HG03280 (cell line): ENCODE data around the gene STIM1.
A peak's percentile ranks its signal among the peaks of the same experiment; 100 is the strongest.
"Not testable (repeated sequence)": the region's sequence is repeated elsewhere in the genome, so short reads cannot be mapped to it uniquely, and the experiment has no call there.

Experiments used
- ATAC-seq: cut with Tn5 transposase; IDR thresholded peaks from one replicate; pipeline ENCODE4 v1.9.1; 2021; ENCODE audit warnings: mild to moderate bottlenecking, moderate library complexity; ENCODE audit not compliant: unreplicated experiment

The STIM1 gene

DNA sequence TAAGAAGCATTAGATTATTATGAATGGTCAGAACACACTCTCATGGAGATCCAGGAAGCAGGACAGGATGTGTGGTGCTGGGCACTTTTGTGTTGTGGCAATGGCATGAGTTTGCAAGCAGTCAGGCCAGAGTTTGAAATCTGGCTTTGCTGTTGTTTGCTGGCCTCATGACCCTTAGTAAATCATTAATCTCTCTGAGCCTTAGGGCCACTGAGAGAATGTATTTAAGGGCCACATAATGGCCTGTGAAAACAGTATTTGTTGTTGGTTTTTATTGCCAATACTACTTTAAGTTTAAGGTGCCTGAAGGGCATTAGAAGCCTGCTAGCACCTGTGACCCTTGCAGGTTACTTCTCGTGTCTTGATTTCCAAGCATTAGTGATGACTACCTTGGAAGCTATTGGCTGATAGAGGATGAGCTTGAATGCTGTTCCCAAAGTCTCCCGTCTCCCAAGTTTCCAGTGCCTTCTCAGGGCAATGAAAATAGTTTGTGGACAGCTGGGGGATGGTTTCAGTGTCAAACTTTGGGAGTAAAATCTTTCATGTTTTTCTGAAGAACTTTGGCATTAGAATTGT, 24.6 kb downstream of the STIM1 start:
- peak; percentile 26 for ATAC-seq

DNA sequence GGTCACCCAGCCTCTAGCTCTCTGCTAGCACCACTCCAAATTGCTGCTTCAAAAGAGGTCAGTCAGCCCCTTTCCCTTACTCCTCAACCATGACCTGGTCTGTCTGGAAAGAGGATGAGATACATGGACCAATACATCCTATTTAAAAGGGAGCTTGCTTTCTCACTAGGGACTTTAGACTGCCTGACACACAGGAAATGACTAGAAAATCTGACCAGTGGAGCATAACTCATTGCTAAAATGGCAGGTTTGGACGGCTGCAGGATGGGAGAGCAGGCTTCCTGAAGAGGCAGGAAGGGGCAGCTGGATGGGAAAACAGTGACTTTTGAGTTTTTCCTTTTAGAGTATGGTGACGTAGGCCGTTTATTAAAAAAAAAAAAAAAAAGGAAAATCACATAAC, 25.3 kb downstream of the STIM1 start:
- no peak for ATAC-seq

DNA sequence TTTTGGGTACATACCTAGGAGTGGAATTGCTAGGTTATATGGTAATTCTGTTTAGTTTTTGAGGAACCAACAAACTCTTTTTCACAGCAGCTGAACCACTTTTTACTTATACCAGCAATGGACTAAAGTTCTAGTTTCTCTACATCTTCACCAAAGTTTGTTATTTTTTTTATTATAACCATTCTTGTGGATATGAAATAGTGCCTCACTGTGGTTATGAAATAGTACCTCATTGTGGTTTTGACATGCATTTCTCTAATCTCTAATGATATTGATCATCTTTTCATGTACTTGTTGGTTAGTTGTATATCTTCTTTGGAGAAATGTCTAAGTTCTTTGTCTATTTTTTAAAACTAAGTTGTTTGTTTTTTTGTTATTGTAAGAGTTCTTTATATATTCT, 27.2 kb downstream of the STIM1 start:
- ATAC-seq: no peak

DNA sequence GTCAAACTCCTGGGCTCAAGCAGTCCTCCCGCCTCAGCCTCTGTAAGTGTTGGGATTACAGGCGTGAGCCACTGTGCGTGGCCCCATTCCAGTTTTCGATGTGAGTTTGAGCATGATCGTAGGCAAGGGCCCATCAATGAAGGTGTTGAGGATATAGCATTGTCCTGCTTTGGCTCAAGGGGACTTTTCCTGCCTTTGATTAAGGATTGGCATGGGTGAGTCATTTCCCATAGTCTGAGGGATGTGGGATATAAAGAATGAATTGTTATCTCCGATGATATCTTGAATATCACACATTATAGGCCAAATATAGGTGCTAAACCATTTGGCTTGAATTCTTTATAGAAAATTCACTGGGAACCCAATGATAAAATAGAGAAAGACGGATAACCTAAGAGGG, 30.4 kb downstream of the STIM1 start:
- ATAC-seq: no peak

DNA sequence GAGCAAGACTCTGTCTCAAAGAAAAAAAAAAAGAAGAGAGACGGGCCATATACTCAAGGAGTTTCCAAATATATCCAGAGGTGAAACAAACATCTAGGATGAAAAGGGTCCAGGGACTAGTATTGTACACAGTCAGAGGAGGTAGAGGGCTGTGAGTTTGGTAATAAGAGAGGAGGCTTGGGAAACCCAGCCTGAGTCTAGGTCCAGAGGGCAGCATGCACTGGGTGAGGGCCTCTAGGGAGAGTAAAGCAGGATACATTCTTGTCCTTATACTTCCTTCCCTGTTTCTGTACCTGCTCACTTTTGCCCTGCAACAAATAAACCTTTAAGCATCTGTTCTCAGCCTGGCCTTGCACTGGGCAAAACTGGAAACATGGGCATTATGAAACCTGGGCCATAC, 31.5 kb downstream of the STIM1 start:
- no peak for ATAC-seq

DNA sequence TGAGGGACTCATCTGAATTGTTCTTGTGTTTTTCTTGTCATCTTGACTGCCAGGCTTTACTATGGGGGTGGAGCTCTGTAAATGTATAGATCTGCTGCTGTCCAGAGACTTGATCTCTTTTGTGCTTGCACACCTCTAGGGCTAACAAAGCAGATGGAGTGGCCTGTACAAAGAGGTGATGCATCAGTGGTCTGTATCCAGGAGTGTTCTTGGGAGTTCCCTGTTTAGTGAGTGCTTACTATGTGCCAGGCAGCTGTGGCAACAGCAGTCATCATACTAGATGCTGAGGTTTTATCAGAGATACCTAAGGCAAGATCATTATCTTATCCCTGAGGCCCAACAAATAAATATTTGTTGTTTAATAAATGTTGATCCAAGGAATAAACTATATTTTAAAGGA, 33.4 kb downstream of the STIM1 start:
- no peak for ATAC-seq

DNA sequence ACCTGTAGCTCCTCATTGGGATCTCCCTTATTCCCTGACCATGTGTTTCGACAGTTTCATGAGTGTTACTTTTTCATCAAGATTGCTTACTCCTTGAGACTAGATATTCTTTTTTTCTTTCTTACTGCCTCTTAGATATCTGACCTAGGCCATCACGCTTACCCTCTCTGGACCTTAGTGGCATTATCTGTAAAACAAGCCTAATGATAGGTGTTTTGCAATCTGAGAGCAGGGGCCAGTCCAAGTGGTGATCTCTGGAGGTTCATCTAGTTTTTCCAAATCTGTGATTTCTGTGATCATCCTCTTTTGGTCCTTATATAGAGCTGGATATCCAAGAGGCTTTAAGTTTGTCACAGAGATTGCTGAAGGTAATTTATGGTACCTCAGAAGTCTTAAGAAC, 34.5 kb downstream of the STIM1 start:
- ATAC-seq: no peak

DNA sequence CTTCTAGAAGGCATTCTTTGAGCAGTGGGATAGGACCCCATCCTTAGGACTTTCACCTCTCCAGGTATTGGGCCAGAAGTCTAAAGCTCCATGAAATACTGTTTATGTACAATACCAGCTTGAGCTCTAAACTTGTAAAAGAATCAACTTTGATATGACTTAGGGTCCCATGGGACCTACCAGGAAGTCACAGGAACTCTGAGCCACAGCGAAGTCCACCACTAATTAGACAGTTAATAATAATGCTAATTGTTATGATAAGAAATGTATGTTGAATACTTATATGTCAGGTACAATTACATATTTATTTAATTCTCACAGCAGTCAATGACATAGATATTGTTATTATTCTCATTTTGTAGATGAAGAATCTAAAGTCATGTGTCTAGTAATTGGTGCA, 35.3 kb downstream of the STIM1 start:
- no peak for ATAC-seq

DNA sequence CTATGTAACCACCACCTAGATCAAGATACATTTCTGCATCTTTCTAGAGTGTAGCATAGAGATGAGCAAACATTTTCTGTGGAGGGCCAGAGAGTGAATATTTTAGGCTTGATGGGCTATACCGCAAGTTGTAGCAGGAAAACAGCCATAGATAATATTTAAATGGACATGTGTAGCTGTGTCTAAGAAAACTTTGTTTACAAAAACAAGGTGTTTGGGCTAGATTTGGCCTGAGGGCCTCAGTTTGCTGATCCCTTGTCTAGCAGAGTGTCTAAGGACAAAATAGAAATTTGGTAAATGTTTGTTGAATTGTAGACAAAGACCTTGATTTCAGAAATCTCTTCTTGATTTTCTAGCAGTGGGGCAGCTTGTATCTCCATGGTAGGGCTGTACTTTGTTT, 36.3 kb downstream of the STIM1 start:
- ATAC-seq: no peak

DNA sequence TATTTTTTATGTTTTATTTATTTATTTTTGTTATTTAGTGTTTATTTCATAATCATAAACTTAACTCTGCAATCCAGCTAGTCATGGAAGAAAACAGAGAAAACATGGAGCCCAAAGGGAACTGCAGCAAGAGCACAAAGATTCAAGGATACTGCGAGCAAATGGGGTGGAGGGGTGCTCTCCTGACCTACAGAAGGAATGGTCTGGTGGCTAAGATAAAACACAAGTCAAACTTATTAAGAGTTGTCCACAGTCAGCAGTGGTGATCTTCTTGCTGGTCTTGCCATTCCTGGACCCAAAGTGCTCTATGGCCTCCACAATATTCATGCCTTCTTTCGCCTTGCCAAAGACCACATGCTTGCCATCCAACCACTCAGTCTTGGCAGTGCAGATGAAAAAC, 36.7 kb downstream of the STIM1 start:
- ATAC-seq: no peak

DNA sequence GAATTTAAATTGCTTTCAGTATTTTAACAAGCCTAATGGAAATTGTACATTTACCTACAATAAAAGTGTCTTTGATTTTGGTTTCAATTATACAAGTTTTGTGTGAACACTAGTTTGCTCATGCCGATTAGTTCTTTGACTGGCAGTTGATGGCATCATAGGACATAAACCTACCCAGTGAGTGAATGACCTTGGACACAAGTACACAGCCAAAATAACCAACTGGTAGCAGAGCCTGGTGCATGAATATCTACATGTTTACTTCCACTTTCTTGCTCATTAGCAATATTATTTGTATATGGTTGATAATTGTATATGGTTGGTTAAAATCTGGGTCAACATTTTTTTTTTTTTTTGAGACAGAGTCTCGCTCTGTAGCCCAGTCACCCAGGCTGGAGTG, 37.8 kb downstream of the STIM1 start:
- no peak for ATAC-seq

DNA sequence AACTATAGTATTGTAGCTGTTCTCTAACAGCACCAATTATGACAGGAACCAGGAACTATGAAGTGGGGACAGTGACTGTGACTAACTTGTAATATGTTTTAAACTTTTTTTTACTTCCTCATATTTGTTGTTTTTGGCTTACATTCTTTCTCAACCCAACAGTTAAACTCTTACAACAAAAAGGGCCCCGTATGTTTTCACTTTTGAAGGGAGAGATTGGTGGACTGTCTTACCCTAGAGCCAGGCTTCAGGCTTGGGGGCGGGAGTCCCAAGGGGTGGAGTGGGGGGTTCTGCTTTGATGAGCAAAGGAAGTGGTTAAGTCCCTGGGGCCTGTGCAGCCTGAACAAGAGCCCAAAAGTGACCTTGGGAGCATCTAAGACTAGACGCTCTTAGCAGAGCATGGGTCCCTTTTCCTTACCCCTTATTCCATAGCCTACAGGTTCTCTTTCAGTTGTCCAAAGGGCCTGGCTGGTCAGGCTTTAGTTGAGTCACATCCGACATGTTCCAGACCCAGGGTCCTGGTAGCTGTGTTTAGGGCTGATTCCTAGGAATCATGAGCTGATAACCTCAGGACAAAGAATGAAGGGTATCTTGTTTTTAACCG, 38.8 kb downstream of the STIM1 start:
- peak; percentile 96 for ATAC-seq

DNA sequence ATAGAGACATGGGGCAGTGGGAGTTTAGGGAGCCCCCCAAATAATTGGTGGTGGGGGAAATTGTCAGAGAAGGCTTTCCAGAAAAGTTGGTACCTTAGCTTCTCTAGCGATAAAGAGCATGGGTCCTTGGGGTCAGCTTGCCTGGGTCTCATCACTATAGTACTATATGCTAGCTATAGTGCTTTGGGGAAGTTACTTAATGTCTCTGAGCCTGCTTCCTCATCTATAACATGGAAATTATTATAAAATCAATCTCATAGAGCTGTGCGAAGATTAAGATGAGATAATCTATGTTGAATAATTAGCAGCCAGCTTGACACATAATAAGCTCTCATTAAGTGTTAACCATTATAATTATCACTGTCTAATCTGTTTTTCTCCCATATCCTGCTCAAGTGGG, 41.2 kb downstream of the STIM1 start:
- no peak for ATAC-seq

DNA sequence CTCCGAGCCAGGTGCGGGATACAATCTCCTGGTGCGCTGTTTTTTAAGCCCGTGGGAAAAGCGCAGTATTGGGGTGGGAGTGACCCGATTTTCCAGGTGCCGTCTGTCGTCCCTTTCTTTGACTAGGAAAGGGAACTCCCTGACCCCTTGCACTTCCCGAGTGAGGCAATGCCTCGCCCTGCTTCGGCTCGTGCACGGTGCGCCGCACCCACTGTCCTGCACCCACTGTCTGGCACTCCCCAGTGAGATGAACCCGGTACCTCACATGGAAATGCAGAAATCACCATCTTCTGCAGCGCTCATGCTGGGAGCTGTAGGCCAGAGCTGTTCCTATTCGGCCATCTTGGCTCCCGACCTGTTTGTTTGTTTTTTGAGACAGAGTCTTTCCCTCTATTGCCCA, 44.8 kb downstream of the STIM1 start:
- not testable (repeated sequence) for ATAC-seq

DNA sequence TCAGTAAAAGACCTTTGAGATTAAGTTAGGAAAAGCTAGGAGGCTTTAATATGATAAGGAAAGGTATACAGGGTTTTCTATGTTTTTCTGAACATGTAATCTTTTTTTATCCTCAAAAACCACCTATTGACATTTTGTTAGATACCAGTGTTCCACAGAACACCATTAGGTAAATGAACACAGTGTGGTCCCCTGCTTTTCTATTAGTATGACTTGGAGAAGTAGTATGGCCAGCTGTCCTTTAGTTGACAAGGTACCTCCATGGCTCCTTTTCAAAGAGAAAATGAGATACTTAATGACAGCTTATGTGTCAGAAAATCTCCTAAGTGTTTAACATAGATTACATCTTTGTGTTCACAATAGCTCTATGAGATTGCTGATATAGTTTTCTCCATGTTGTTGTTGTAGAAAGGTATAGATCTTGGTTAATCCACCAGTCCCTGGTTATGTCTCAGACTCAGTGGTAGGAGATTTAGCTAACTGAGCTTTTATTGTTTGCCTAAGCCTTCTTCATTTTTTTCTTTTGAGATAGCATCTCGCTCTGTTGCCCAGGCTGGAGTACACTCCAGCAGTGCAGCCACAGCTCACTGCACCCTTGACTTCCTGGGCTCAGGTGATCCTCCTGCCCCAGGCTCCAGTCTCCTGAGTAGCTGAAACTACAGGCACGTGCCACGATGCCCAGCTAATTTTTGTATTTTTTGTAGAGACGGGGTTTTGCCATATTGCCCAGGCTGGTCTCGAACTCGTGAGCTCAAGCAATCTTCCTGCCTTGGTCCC, 46.0 kb downstream of the STIM1 start:
- no peak for ATAC-seq

DNA sequence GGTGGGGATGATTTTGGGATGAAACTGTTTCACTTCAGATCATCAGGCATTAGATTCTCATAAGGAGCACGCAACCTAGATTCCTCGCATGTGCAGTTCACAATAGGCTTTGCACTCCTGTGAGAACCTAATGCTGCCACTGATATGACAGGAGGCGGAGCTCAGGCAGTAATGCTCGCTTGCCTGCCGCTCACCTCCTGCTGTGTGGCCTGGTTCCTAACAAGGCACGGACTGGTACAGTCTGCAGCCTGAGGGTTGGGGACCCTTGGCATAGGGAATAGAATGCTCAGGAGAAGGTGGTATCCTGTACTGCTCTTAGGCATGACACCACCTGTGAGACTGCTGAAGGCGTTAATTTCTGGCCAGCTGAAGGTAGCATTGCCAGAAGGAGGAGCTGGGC, 47.0 kb downstream of the STIM1 start:
- no peak for ATAC-seq

DNA sequence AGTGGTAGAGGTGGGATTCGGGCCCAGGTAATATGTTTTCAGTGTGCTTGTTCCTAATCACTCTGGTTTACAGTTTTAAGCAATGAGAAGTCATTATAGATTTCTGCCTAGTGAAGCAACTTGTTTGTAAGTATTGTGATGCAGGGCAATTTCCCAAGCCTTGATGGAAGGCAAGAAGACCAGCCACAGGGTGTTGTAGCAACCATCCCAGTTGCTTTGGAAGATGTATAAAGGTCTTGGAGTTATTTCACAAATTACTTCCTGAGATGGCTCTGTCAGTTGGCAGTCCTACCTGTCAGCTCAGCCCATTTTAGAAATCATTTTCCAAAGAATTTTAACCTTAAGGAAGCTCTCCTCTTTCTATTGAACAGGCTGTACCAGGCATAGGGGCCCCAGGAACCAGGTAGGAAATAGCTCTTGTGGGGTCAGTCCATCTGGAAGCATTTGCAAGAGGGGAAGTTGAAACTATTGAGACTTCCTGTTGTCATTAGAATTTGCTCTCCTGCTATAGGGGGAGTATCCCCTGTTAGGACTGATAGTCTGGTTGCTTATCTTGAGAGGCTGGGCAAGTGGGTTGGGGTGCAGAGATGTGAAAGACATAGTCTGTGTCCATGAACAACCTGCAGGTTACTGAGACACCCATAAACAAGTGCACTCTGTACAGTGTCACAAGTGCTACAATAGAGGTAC, 47.9 kb downstream of the STIM1 start:
- ATAC-seq: no peak

DNA sequence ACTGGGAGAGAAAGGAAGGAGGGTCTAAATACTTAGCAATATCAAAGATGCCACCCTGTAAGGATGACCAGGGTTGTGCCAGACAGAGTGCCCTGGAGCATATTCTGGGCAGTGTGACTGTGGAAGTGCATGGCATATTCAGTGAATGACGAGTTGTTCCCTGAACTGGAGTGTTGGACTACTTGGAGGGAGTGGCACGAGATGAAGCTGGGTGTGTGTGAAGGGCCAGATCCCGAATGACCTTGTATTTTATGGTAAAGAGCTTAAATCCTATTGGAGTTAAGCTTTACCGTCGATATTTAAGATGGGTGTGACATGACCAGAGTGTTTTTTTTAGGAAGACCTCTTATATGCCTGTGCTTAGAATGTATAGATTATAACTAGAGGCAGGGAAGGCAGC, 48.8 kb downstream of the STIM1 start:
- ATAC-seq: no peak

DNA sequence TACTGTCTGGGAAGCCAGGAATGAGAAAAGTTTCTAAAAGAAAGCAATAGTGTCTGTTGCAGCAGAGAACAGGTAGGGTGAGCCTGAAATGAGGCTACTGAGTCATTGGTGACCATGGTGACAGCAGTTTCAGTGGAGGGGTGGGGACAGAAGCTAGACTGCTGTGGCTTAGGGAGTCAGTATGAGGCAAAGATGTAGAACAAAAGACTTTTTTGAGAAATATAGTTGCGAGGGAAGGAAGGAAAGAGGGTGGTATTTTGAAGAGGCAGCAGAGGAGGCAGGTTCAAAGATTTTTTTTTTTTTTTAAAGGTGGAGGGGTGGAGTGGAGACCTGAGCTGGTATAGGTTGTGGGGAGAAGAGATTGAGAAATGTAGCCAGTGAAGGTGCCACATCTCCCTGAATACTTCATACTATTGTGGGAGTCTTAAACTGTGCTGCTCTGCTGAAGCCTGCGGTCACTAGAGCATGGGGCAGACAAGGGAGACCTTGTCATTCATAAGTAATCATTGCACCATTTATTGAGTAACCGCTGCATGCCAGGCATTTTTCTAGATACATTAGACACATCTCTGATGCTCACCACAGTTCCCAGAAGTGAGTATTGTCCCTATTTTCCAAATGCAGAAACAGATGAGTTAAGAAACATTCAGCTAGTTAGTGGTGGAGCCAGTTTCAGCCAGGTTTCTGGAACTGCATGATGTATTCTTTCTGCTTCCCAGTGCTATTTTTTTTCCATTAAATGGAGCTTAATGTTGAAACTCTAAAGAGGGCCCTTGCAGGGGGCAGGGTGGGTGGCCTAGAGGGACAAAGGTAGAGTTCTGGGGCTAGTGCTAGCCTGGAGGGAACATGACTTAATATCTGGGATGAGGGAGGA, 49.9 kb downstream of the STIM1 start:
- peak; percentile 90 for ATAC-seq

DNA sequence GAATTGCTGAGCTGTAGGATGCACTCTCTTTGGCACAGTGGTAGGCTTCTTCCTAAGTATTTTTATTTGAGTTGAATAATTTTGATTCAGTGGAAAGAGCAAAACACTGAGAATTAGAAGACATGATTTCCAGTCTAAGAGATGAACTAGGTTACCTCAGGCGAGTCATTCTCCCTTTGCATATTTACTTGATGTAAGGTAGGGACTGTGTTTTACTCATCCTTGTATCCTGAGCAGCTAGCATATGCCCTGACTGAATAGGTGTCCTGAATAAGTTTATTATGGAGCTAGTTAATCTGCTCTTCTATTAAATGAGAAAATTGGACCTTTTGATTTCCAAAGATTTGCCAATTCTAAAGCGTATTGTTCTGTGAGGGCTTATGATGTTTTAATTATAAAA, 50.7 kb downstream of the STIM1 start:
- no peak for ATAC-seq

DNA sequence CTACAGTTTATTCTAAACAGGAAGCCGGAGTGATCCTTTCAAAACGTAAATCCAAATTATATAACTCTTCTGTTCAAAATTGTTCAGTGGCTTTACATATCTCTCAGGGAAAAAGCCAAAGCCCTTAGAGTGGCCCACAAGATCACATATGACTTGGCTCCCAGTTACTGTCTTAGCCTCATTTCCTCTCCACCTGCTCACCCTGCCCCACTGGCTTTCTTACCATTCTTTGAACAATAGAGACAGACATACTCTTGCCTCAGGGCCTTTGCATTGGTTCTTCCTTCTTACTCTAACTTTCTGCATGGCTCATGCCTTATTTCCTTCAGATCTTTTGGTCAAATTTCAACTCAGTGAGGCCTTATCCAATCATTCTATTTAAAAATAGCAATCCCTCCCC, 52.1 kb downstream of the STIM1 start:
- ATAC-seq: no peak
